ENCODE measurements around the gene MIER3.

DNA sequence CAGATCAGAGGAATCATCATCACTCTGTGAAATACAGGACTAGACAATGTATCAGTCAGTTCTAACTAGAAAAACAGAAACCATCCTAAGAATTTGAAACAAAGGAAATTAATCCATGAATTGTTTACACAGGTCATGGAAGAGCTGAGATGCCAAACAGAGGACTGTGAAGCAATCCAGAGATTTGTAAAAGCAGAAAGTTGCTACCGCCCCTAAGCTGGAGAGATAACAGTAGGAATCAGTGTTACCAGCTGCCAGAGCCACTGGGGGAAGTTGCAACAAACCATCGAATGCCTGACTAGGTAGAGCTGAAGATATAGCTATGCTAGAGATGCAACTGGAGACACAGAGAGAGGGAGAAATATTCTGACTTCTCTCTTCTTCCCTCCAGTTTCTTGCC lies 10.4 kb upstream of the MIER3 start:
- TF ChIP-seq GATA2 (IDR thresholded peaks at IDR 0.05; ENCODE audit: low read depth, low read length) (peak; percentile 54; the same call in 1 of the 2 replicates), GATA3 (IDR thresholded peaks at IDR 0.05; ENCODE audit: low read depth, low read length) (no peak)
